Measurements from ENCODE around the gene CBX6.

The CBX6 gene

GRCh38 chr22:38868886-38869381 is 3.1 kb downstream of the CBX6 start:
- peaks cover 5 to 37% (median 25%) of the 10 kb centered on the region in 4 experiments for H3K4me1 ChIP-seq (ENCODE audit: control extremely low read depth in 1 of 4, control insufficient read depth in 4 of 4, insufficient read depth in 4 of 4, low read length in 3 of 4)
- WGBS (ENCODE audit: insufficient coverage) = 23% methylated on average over 7 of the region's 8 CpGs
- no peaks in the 10 kb centered on the region for H3K9me3 ChIP-seq (ENCODE audit: control extremely low read depth in 1 of 5, control insufficient read depth in 4 of 5, insufficient read depth in 2 of 5, low read depth in 1 of 5, low read length in 4 of 5)
- CTCF ChIA-PET = interaction anchor here (0.9 to 5.6 kb wide), 14 partner anchors 8 to 245 kb away, joined by 3 to 51 read pairs (median 6); partner anchors contain the start of genes APOBEC3B and NPTXR
- H3K27ac ChIP-seq (ENCODE audit: insufficient read depth in 1 of 2, low read depth in 1 of 2, low read length in 2 of 2, poor library complexity in 1 of 2, severe bottlenecking in 2 of 2) = no peak overlapping the region
- no peak overlapping the region for H3K4me3 ChIP-seq (ENCODE audit: control insufficient read depth in 1 of 7, extremely low read depth in 1 of 7, insufficient read depth in 4 of 7, low read depth in 2 of 7, low read length in 6 of 7)
- H3K27me3 ChIP-seq (replicated peaks in 2 of 5; ENCODE audit: control insufficient read depth in 4 of 5, insufficient read depth in 5 of 5, low read length in 4 of 5) = peaks cover 0 to under 1% (median 0%) of the 10 kb centered on the region in 5 experiments
- DNase-seq = peak; percentile 67 to 78 (median 69)
- POLR2A ChIA-PET = no interaction called here
- peaks cover 0 to 42% (median 24%) of the 10 kb centered on the region in 4 experiments for H3K36me3 ChIP-seq (ENCODE audit: control insufficient read depth in 4 of 4, insufficient read depth in 4 of 4, low read length in 3 of 4)

GRCh38 chr22:38868286-38868721 is 3.7 kb downstream of the CBX6 start:
- DNase-seq = no peak
- WGBS (ENCODE audit: insufficient coverage) = 100% methylated on average over 5 of the region's 8 CpGs
- Histone ChIP-seq H3K9me3 (ENCODE audit: control extremely low read depth in 1 of 5, control insufficient read depth in 4 of 5, insufficient read depth in 2 of 5, low read depth in 1 of 5, low read length in 4 of 5) (no peaks in the 10 kb centered on the region), H3K36me3 (ENCODE audit: control insufficient read depth in 4 of 4, insufficient read depth in 4 of 4, low read length in 3 of 4) (peaks cover 0 to 42% (median 26%) of the 10 kb centered on the region in 4 experiments), H3K4me3 (ENCODE audit: control insufficient read depth in 1 of 7, extremely low read depth in 1 of 7, insufficient read depth in 4 of 7, low read depth in 2 of 7, low read length in 6 of 7) (no peak overlapping the region), H3K27me3 (replicated peaks in 2 of 5; ENCODE audit: control insufficient read depth in 4 of 5, insufficient read depth in 5 of 5, low read length in 4 of 5) (no peaks in the 10 kb centered on the region), H3K27ac (ENCODE audit: insufficient read depth in 1 of 2, low read depth in 1 of 2, low read length in 2 of 2, poor library complexity in 1 of 2, severe bottlenecking in 2 of 2) (no peak overlapping the region), H3K4me1 (ENCODE audit: control extremely low read depth in 1 of 4, control insufficient read depth in 4 of 4, insufficient read depth in 4 of 4, low read length in 3 of 4) (peaks cover 3 to 37% (median 22%) of the 10 kb centered on the region in 4 experiments)
- CTCF ChIA-PET = interaction anchor here (1.4 to 5.6 kb wide), 4 partner anchors 10 to 135 kb away, joined by 3 to 51 read pairs (median 11); partner anchors contain the start of gene NPTXR
- POLR2A ChIA-PET = no interaction called here

- CTCF ChIA-PET = interaction anchor here (1.4 to 5.6 kb wide), 3 partner anchors 9 to 135 kb away, joined by 3 to 51 read pairs (median 13); no protein-coding TSS in a partner anchor
- DNase-seq = no peak
- POLR2A ChIA-PET = no interaction called here
- no peaks in the 10 kb centered on the region for H3K27me3 ChIP-seq (replicated peaks in 2 of 5; ENCODE audit: control insufficient read depth in 4 of 5, insufficient read depth in 5 of 5, low read length in 4 of 5)
- H3K4me3 ChIP-seq (ENCODE audit: control insufficient read depth in 1 of 7, extremely low read depth in 1 of 7, insufficient read depth in 4 of 7, low read depth in 2 of 7, low read length in 6 of 7) = no peak overlapping the region
- H3K4me1 ChIP-seq (ENCODE audit: control extremely low read depth in 1 of 4, control insufficient read depth in 4 of 4, insufficient read depth in 4 of 4, low read length in 3 of 4) = peaks cover 0 to 31% (median 20%) of the 10 kb centered on the region in 4 experiments
- WGBS (ENCODE audit: insufficient coverage) = 100% methylated on average over 16 of the region's 18 CpGs
- no peaks in the 10 kb centered on the region for H3K9me3 ChIP-seq (ENCODE audit: control extremely low read depth in 1 of 5, control insufficient read depth in 4 of 5, insufficient read depth in 2 of 5, low read depth in 1 of 5, low read length in 4 of 5)
- peaks cover 0 to 42% (median 27%) of the 10 kb centered on the region in 4 experiments for H3K36me3 ChIP-seq (ENCODE audit: control insufficient read depth in 4 of 4, insufficient read depth in 4 of 4, low read length in 3 of 4)
- H3K27ac ChIP-seq (ENCODE audit: insufficient read depth in 1 of 2, low read depth in 1 of 2, low read length in 2 of 2, poor library complexity in 1 of 2, severe bottlenecking in 2 of 2) = no peak overlapping the region
Observed at GRCh38 chr22:38867471-38868285, 4.3 kb downstream of the CBX6 start.

- CTCF ChIA-PET = interaction anchor here (5.6 kb wide), 1 partner anchor 136 kb away, joined by 51 read pairs; no protein-coding TSS in a partner anchor
- H3K9me3 ChIP-seq (ENCODE audit: control extremely low read depth in 1 of 5, control insufficient read depth in 4 of 5, insufficient read depth in 2 of 5, low read depth in 1 of 5, low read length in 4 of 5) = no peaks in the 10 kb centered on the region
- no peak overlapping the region for H3K27ac ChIP-seq (ENCODE audit: insufficient read depth in 1 of 2, low read depth in 1 of 2, low read length in 2 of 2, poor library complexity in 1 of 2, severe bottlenecking in 2 of 2)
- DNase-seq = no peak
- H3K27me3 ChIP-seq (replicated peaks in 2 of 5; ENCODE audit: control insufficient read depth in 4 of 5, insufficient read depth in 5 of 5, low read length in 4 of 5) = no peaks in the 10 kb centered on the region
- no peak overlapping the region for H3K4me3 ChIP-seq (ENCODE audit: control insufficient read depth in 1 of 7, extremely low read depth in 1 of 7, insufficient read depth in 4 of 7, low read depth in 2 of 7, low read length in 6 of 7)
- peaks cover 0 to 42% (median 27%) of the 10 kb centered on the region in 4 experiments for H3K36me3 ChIP-seq (ENCODE audit: control insufficient read depth in 4 of 4, insufficient read depth in 4 of 4, low read length in 3 of 4)
- 98% methylated on average over 13 of the region's 13 CpGs for WGBS (ENCODE audit: insufficient coverage)
- POLR2A ChIA-PET = no interaction called here
- H3K4me1 ChIP-seq (ENCODE audit: control extremely low read depth in 1 of 4, control insufficient read depth in 4 of 4, insufficient read depth in 4 of 4, low read length in 3 of 4) = peaks cover 0 to 26% (median 20%) of the 10 kb centered on the region in 4 experiments
Observed at GRCh38 chr22:38867124-38867455, 4.9 kb downstream of the CBX6 start.

- CTCF ChIA-PET = interaction anchor here (5.6 kb wide), 1 partner anchor 136 kb away, joined by 51 read pairs; no protein-coding TSS in a partner anchor
- H3K27ac ChIP-seq (ENCODE audit: insufficient read depth in 1 of 2, low read depth in 1 of 2, low read length in 2 of 2, poor library complexity in 1 of 2, severe bottlenecking in 2 of 2) = no peak overlapping the region
- no peaks in the 10 kb centered on the region for H3K27me3 ChIP-seq (replicated peaks in 2 of 5; ENCODE audit: control insufficient read depth in 4 of 5, insufficient read depth in 5 of 5, low read length in 4 of 5)
- no peaks in the 10 kb centered on the region for H3K9me3 ChIP-seq (ENCODE audit: control extremely low read depth in 1 of 5, control insufficient read depth in 4 of 5, insufficient read depth in 2 of 5, low read depth in 1 of 5, low read length in 4 of 5)
- peaks cover 0 to 42% (median 27%) of the 10 kb centered on the region in 4 experiments for H3K36me3 ChIP-seq (ENCODE audit: control insufficient read depth in 4 of 4, insufficient read depth in 4 of 4, low read length in 3 of 4)
- POLR2A ChIA-PET = no interaction called here
- WGBS (ENCODE audit: insufficient coverage) = 96% methylated on average over 63 of the region's 75 CpGs
- peaks cover 0 to 26% (median 20%) of the 10 kb centered on the region in 4 experiments for H3K4me1 ChIP-seq (ENCODE audit: control extremely low read depth in 1 of 4, control insufficient read depth in 4 of 4, insufficient read depth in 4 of 4, low read length in 3 of 4)
- DNase-seq = no peak
- H3K4me3 ChIP-seq (ENCODE audit: control insufficient read depth in 1 of 7, extremely low read depth in 1 of 7, insufficient read depth in 4 of 7, low read depth in 2 of 7, low read length in 6 of 7) = no peak overlapping the region
Observed at GRCh38 chr22:38866399-38867123, 5.5 kb downstream of the CBX6 start.

- POLR2A ChIA-PET = no interaction called here
- CTCF ChIA-PET = no interaction called here
- 97% methylated on average over 13 of the region's 15 CpGs for WGBS (ENCODE audit: insufficient coverage)
- Histone ChIP-seq H3K27me3 (replicated peaks in 2 of 5; ENCODE audit: control insufficient read depth in 4 of 5, insufficient read depth in 5 of 5, low read length in 4 of 5) (no peaks in the 10 kb centered on the region), H3K4me3 (ENCODE audit: control insufficient read depth in 1 of 7, extremely low read depth in 1 of 7, insufficient read depth in 4 of 7, low read depth in 2 of 7, low read length in 6 of 7) (no peak overlapping the region), H3K36me3 (ENCODE audit: control insufficient read depth in 4 of 4, insufficient read depth in 4 of 4, low read length in 3 of 4) (peaks cover 0 to 42% (median 27%) of the 10 kb centered on the region in 4 experiments), H3K4me1 (ENCODE audit: control extremely low read depth in 1 of 4, control insufficient read depth in 4 of 4, insufficient read depth in 4 of 4, low read length in 3 of 4) (peaks cover 0 to 22% (median 15%) of the 10 kb centered on the region in 4 experiments), H3K9me3 (ENCODE audit: control extremely low read depth in 1 of 5, control insufficient read depth in 4 of 5, insufficient read depth in 2 of 5, low read depth in 1 of 5, low read length in 4 of 5) (no peaks in the 10 kb centered on the region), H3K27ac (ENCODE audit: insufficient read depth in 1 of 2, low read depth in 1 of 2, low read length in 2 of 2, poor library complexity in 1 of 2, severe bottlenecking in 2 of 2) (peak overlapping the region in 1 of 2 experiments; percentile 43)
- DNase-seq = no peak
Observed at GRCh38 chr22:38866024-38866398, 6.0 kb downstream of the CBX6 start.

All from common myeloid progenitor, CD34-positive (primary cell).